Measurements from ENCODE around the gene RPL9. TPM values are rescaled to one million over a fixed set of nuclear protein-coding genes. Genes with fewer than 3 reads are reported as not detected.

The RPL9 gene
- total and polyA plus RNA-seq, 12 donors, result 951 to 3,860 (median 1,696) TPM

GRCh38 chr4:39486221-39486804 lies 27.6 kb upstream of the RPL9 start:
- Histone ChIP-seq H3K9me3 (replicated peaks in 1 of 3) (no peaks in the 10 kb centered on the region), H3K27me3 (no peaks in the 10 kb centered on the region), H3K36me3 (replicated peaks in 1 of 2) (no peaks in the 10 kb centered on the region), H3K4me3 (no peak overlapping the region), H3K4me1 (replicated peaks in 1 of 2) (no peaks in the 10 kb centered on the region), H3K27ac (no peak overlapping the region)
- DNase-seq, result no peak
- 74 to 80% (median 76%) methylated on average over 10 of the region's 10 CpGs for WGBS, 4 donors
- TF ChIP-seq CTCF (IDR thresholded peaks at IDR 0.05), result no peak
- no peak for TF ChIP-seq POLR2A (IDR thresholded peaks at IDR 0.05)
- intact Hi-C loops (cut with DNase I), result no loop called here

GRCh38 chr4:39484582-39485272 lies 26.0 kb upstream of the RPL9 start:
- intact Hi-C loops (cut with DNase I), result no loop called here
- TF ChIP-seq CTCF (IDR thresholded peaks at IDR 0.05) (no peak), POLR2A (IDR thresholded peaks at IDR 0.05) (no peak)
- Histone ChIP-seq H3K36me3 (replicated peaks in 1 of 2) (no peaks in the 10 kb centered on the region), H3K27me3 (no peaks in the 10 kb centered on the region), H3K9me3 (replicated peaks in 1 of 3) (no peaks in the 10 kb centered on the region), H3K27ac (no peak overlapping the region), H3K4me1 (replicated peaks in 1 of 2) (no peaks in the 10 kb centered on the region), H3K4me3 (no peak overlapping the region)
- 71 to 78% (median 77%) methylated on average over 6 of the region's 6 CpGs for WGBS, 4 donors
- DNase-seq, result no peak

GRCh38 chr4:39480902-39481695 lies 22.4 kb upstream of the RPL9 start:
- intact Hi-C loops (cut with DNase I), result no loop called here
- no peaks in the 10 kb centered on the region for H3K4me1 ChIP-seq (replicated peaks in 1 of 2)
- H3K36me3 ChIP-seq (replicated peaks in 1 of 2), result no peaks in the 10 kb centered on the region
- 80 to 90% (median 82%) methylated on average over 18 to 21 of the region's 21 CpGs for WGBS, 4 donors
- TF ChIP-seq POLR2A (IDR thresholded peaks at IDR 0.05) (no peak), CTCF (IDR thresholded peaks at IDR 0.05) (no peak)
- H3K27ac ChIP-seq, result no peak overlapping the region
- H3K4me3 ChIP-seq, result no peak overlapping the region
- no peaks in the 10 kb centered on the region for H3K27me3 ChIP-seq
- H3K9me3 ChIP-seq (replicated peaks in 1 of 3), result no peaks in the 10 kb centered on the region
- DNase-seq, result no peak

GRCh38 chr4:39480251-39480650 lies 21.5 kb upstream of the RPL9 start:
- intact Hi-C loops (cut with DNase I), result no loop called here
- Histone ChIP-seq H3K4me3 (no peak overlapping the region), H3K36me3 (replicated peaks in 1 of 2) (no peaks in the 10 kb centered on the region), H3K27ac (no peak overlapping the region), H3K4me1 (replicated peaks in 1 of 2) (no peaks in the 10 kb centered on the region), H3K27me3 (no peaks in the 10 kb centered on the region), H3K9me3 (replicated peaks in 1 of 3) (no peaks in the 10 kb centered on the region)
- DNase-seq, result no peak
- TF ChIP-seq CTCF (IDR thresholded peaks at IDR 0.05), result no peak
- TF ChIP-seq POLR2A (IDR thresholded peaks at IDR 0.05), result no peak
- 96 to 98% (median 97%) methylated on average over 17 to 27 of the region's 27 CpGs for WGBS, 4 donors
